HG02943 (cell line): Measurements from ENCODE around the gene PTX4.

ENCODE experiments used
- ATAC-seq: cut with Tn5 transposase; IDR thresholded peaks from one replicate; pipeline ENCODE4 v1.9.1; 2021; ENCODE audit warnings: mild to moderate bottlenecking, low read depth, moderate library complexity; ENCODE audit not compliant: unreplicated experiment

The PTX4 gene, protein sequence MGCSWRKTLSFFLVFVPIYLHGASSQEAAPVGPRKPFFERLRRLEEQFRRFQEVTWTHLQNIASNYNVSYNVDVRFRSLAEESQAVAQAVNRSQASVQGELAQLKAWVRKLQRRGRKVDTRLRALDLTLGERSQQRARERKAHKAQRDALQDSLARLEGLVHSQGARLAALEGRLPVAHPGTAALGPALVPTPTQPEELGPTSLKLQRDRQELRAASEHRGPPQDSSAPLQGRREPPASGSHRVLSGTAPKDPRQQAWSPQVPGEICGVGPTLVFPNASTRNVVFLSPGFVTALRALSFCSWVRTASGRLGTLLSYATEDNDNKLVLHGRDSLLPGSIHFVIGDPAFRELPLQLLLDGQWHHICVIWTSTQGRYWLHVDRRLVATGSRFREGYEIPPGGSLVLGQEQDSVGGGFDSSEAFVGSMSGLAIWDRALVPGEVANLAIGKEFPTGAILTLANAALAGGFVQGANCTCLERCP

DNA sequence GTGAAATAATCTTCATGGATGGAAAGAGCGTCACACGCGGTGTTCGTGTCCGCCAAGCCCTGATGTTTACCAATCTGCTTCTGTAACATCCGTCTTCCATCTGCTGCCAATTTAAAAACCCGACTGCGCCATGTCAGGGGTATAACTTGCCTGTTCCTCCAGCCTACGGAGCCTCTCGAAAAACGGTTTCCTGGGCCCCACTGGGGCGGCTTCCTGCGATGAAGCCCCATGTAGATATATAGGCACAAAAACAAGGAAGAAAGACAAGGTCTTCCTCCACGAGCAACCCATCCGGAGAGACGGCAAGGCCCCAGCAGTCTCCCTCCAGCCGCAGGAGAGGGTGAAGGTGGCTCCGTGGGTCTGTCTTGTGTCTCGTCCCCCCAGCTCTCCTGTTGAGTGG lies at the start of gene PTX4:
Gene PTX4, minus strand, starts transcription at position 326 of the 400 bp plus-strand sequence. Its CDS starts 35 bp downstream, at position 291.
- no peak for ATAC-seq

DNA sequence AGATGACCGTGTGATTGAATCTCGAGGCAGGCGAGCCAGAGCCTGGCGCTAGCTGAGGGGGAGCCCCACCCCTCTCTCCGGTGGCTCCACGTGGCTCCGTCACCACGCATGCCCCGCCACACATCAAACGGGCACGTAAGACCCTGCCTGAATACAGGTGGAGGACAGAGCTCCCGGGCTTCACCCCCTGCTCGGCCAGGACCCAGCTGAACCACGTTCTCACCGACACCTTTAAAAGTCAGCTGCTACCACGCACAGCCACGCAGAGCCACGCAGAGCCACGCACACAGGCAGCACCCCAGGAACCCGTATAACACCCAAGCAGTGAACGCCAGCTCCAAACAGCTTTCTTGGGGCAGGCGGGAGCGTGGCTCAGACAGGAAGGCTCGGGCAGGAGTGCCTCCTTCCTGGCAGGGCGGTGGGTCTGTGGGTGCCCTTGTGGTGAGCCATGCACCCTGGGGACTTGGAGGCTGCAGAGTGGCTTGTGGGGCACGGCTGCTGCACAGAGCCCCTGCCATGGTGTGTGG lies 49.1 kb upstream of the PTX4 start:
- ATAC-seq = no peak

DNA sequence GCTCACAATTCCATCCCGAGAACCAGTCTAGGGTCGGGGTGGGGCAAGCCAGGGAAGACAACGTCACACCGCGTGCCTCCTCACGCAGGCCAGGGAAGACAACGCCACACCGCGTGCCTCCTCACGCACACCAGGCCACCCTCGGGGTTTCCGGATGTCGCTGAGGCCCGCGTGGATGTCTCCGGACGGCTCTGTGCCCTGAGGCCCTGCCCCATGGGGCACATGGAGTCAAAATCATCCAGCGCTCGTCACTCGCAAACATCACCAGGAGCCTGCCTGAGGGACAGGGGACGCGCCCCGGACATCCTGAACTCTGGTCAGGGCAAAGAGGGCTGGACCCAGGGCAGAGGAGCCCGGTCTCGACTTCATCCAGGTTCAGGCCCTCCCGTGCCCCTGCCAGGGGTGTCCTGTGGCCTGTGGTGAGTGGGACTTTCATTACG lies 48.4 kb upstream of the PTX4 start:
- no peak for ATAC-seq

DNA sequence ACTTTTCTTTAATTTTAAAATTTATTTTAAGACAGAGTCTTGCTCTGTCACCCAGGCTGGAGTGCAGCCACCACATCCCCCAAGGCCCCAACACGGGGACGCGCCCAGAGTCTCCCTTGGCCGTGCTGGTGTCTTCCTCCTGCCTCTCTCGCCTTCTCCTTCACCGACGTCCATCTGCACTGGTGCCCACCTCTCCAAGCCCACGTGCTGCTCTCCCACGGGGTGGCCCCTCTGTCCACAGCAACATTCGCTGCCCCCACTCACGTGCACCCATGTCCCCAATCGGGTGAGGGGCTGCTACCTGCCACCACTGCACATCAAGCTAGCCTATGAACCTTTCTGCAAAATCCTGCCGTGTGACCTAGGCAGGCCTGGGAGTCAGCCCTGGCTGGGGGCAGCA lies 47.9 kb upstream of the PTX4 start:
- no peak for ATAC-seq

DNA sequence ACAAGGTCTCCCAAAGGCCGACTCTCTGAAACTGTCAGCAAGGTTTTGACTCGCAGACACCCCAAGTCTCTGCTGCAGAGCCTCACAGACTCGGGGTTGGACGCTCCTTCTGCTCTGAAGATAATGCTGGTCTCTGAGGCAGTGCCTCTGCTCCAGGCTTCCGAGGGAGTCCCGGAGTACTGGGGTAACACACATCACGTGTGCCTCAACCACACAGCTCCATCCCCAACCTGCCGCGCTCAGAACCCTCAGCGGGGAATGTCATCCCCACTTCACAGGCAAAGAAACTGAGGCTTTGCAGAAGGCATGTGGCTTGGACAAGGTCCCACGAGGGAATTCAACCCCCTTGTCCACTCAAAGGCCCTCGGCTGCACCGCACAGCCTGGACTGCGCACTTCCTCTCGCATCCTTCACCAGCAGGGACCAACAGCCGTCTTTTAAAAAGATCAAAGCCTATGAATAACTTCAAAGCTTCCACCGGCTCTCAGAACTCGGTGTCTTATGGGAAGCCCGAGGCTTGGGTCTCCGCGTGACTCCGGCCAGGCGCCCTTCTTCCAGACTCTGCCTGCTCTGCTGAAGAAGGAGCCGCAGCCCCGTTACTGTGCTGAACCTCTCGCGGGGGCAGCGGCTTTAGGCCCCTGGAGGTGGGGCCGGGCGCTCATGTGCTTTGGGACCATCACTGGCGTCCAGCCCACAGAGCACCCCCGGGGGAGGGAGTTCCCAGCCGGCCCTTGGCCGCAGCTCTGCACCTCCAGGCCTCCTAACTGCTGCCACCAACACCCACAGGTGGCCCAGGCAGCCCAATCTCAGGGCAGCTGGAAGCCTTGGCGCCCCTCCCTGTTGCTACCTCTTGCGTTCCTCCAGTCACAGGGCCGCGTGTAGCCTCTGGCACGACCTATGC lies 46.9 kb upstream of the PTX4 start:
- ATAC-seq = no peak

DNA sequence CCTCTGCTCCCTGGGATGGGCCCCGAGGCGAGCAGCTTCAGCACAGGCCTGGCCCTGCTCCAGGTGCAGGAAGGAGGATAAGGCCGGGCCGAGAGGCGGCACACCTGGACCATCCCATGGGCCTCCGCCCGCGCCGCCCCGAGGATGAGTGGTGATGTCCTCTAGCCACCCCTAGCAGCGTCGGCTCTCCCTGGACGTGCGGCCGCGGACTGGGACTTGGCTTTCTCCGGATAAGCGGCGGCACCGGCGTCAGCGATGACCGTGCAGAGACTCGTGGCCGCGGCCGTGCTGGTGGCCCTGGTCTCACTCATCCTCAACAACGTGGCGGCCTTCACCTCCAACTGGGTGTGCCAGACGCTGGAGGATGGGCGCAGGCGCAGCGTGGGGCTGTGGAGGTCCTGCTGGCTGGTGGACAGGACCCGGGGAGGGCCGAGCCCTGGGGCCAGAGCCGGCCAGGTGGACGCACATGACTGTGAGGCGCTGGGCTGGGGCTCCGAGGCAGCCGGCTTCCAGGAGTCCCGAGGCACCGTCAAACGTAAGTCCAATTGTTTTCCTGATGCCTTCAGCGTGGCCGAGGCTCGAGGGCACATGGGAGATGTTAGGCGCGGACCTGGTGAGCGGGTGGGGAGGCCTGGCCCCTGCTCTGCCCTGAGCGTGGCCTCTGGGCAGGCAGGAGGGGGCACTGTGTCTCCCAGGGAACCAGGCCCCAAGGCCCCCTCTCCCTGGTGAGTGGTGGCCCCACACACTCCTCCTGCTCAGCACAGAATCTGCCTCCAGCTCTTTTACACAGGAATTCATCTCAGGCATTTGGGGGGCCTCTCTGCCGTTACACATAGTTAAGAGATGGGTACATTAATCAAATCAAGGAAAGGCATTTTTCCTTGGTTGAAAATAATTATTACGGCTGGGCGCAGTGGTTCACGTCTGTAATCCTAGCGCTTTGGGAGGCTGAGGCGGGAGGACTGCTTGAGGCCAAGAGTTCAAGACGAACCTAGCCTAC lies 45.6 kb upstream of the PTX4 start:
- no peak for ATAC-seq

DNA sequence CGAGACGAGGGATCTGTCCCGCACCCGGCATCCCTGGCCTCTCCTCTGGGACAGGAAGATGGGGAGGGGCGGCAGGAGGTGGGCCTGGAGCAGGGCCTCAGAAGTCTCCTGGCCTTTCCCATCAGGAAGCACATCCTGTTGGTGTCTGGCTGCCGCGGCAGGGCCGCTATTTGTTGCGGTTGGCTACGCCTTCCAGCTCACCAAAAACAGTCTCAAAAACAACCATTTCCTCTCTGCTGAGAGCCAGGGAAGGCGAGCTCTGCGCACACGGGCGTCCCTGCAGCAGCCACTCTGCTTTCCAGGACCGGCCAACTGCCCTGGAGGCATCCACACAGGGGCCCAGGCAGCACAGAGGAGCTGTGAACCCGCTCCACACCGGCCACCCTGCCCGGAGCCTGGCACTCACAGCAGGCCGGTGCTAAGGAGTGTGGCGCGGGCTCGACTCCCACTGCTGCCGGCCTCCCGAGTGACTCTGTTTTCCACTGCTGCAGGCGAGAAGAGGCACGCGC lies 44.8 kb upstream of the PTX4 start, which contains the start of gene TMEM204:
Gene TMEM204, plus strand, starts transcription at position 224 of the 509 bp plus-strand sequence. CDS start 610 bp downstream, outside the sequence.
- ATAC-seq = no peak

DNA sequence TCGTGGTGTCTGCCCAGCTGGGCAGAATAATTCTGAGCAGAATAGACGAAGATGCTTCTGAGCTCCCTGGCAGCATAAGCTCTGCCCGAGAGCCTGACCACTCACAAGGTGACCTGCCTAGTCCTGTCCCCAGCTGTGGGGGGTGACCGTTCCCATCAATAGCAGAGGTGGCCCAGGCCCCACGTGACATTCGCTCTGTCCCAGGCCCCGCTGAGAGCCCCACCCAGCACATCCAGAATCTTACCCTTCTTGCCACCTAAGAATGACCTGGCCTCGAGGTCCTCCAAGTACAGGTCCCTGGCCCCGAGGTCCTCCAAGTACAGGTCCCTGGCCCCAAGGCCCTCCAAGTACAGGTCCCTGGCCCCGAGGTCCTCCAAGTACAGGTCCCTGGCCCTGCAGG lies 44.0 kb upstream of the PTX4 start:
- ATAC-seq = no peak

DNA sequence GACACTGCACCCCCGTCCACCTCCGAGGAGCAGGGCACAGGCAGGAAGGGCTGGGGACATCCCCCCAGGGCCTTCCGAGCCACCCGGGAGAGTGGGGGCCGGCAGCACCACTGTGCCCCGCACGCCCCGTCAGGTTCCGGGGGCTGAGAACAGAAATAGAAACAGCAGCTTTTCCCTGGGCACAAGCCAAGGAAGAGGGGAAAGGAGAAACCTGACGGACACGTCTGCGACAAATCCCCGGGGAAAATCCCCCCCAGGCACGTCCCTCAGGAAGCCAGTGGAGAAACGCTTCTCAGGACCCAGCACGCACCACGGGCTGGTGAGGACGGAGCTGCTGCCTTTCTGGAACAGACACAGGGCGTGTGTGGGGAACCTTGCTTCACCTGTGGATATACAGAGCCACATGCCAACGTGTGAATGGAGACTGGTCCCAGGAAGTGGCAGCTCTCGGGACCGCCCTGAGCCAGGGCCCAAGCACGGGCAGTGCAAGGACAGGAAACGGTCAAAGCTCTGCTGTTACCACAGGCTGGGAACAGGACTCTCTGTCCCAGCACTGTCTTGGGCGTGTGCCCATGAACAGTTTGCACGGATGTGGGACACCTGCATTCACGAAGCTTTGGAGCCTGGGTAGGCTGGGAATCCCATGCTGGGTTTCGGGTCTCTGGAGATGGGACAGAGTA lies 43.5 kb upstream of the PTX4 start:
- no peak for ATAC-seq

DNA sequence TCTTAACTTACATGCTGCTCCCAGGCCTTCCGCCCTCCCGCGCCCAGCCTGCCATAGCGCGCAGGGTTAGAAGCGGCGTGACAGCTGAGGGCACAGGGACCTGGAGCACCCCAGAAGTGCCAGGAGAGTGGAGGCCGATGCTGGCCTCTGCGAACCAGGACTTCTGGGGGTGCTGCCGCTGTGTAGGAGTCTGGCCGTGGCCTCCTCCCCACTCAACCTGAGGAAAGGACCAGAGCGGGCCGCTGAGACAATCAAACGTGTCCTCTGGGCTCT lies 42.8 kb upstream of the PTX4 start:
- no peak for ATAC-seq

DNA sequence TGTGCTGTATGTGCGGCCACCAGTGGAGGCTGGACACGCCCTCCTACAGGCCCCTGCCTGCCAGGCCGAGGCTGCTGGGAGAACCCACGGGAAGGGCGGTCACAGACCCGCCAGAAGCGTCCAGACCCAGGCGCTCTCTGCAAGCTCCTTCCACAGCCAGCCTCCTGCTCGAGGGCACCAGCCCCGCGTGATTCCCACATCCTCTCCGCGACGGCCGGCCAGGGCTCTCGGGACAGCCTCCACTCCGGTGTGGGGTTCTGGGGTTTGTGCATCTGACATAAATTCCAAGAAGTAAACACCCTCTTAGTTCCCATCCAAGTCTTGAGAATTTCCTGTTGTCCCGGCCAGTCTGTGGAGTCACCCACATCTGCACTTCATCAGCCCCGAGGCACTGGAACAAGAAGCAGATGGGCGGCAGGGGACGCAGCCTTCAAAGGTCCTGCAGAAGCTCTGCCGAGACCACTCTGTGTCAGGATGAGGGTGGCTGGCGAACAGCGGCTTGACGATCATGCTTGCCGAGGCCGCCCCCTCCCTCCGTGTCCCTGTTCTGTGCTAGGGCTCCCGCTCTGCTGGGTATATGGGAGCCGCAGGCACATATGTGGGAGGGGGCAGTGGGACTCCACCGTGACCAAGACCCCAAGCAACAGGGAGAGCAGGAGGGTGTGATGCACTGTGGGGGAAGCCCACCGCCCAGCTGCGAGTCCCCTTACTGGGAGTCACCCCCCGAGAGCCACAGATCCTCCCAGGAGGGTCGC lies 42.3 kb upstream of the PTX4 start:
- no peak for ATAC-seq

DNA sequence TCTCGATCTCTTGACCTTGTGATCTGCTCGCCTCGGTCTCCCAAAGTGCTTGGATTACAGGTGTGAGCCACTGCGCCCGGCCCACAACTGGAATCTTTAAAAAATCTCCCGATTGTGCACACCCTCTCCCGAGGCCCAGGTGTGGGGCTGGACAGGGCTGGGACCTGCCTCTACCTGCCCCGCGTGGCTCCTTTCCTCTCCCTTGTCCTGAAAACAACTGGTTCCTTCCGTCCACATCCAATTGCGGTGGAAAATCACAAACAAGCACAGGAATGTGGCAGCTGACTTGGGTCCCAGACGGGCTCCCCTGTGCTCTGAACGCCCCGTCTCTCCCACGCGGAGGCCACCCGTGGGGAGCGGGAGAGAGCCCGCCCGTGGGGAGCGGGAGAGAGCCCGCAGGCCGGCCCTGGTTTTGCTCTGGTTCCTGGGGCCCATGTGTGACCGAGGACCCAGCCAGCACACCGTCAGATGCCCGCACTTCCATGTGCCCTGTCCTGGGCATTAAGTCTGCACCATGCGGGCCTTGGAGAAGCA lies 41.7 kb upstream of the PTX4 start:
- ATAC-seq = no peak

DNA sequence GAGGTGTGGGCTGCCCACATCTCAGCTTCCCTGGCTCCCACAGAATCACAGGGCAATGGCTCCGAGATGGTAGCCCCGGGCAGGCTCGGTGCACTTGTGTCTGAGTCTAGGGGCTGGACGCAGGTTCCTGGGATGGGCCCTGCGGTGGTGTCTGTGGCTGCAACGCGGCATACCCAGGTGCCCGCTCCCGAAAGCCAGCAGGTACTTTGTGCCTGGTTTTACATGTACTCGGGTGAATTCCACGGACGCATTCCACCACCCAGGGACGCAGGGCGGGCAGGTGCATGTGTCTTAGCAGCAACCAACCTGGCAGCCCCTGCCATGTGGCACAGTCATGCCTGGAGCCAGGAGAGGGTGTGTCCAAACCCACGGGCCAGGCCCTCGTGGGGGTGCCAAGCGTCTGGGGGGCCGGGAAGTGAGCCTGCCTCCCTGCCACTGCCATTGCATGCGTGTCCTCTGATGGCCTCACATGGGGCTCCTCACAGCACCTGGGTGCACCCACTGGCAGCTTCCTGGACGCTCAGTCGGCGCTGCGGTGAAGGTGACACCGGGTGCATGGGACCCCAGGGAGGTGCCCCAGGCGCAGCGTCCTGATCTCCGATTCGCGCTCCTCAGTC lies 40.3 kb upstream of the PTX4 start:
- ATAC-seq = no peak

DNA sequence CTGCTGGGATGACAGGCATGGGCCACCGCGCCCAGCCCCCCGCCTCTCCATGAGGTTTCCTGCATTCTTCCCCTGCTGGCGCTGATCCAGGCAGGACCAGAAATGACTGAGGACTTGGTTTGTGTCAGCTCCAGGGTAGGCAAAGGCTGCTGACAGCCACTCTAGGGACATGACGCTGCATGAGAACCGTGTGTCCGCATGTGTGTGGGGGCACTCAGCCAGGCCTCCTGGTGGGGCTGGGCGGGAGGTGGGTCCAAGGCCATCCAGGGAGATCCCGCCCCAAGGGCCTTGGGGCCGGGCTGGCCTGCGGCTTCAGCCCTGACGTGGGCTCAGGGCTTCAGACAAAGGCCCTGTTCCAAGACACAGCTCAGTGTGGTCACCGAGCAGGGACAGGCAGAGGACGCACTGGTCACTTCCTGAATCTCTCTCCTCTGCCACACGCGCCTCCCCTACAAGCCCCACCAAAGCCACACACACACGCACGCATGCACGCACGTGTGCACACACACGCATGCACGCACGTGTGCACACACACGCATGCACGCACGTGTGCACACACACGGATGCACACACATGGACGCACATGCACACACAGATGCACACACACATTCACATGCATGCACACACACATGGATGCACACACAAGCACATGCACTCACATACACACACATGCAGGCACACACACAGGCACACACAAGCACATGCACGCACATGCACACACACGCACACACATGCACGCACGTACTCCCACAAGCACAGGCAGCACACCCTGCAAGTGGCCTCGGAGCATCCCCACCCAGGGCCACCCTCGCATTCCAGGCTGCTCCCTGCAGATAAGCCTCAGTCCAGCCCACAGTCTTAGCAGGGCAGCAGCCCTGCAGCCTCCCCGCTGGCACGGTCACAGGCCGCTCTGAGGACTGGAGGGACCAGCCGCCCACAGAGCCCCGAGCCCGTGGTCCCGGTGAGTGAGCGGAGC lies 39.4 kb upstream of the PTX4 start:
- ATAC-seq = no peak

DNA sequence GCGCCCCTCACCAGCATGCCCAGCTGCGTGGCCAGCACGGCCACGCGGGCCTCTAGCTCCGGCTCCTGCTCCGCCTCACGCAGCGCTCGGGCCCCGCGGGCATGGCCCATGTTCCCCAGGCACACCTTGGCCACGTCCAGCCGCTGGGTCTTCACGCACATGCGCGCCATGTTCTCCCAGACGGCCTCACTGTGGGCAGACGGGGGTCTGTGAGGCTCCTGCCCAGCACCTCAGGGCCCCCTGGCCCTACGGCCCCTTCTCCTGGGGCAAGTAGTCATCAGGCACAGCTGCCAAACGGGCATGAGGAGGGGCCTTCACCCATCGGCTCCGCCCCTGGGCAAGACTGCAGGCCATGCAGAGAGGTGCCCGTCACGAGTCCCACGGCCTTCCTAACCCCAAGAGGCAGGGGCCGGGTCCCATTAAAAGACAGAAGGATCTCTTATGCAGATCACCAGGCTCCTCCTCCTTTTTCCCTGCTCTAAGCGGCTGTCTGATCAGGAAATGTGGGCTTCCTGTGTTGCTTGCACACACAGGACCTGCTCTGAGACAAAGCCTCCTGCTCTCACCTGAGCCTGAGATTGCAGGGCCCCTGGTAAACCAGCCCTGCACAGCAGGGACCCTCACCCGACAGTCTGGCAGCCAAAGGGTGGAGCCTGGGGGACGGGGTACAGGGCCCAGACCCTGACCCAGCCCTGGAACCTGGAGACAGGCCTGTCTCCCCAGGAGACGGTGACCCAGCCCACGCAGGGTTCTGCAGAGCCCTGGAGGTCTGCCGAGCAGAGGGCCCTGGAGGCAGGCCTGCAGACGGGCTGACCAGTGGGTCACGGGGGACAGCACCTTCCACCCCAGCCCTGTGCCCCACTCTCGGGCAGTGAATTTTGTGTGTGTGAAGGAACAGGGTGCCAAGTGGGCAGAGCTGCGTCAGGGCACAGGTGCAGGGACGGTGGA lies 38.1 kb upstream of the PTX4 start:
- ATAC-seq = no peak
